HG03565 (cell line): ENCODE data around the gene PUS3.
"Not testable (repeated sequence)": the region's sequence is repeated elsewhere in the genome, so short reads cannot be mapped to it uniquely, and the experiment has no call there.

Source experiments
- ATAC-seq: cut with Tn5 transposase; IDR thresholded peaks from one replicate; pipeline ENCODE4 v1.9.1; 2021; ENCODE audit warnings: mild to moderate bottlenecking, moderate library complexity; ENCODE audit not compliant: unreplicated experiment

PUS3 gene

GRCh38 chr11:125922156-125922555 lies 19.1 kb upstream of the PUS3 start:
- ATAC-seq: no peak

GRCh38 chr11:125921042-125921441 lies 18.0 kb upstream of the PUS3 start:
- no peak for ATAC-seq

- ATAC-seq: no peak
Measured at GRCh38 chr11:125918140-125918840, 15.3 kb upstream of the PUS3 start.

DNA sequence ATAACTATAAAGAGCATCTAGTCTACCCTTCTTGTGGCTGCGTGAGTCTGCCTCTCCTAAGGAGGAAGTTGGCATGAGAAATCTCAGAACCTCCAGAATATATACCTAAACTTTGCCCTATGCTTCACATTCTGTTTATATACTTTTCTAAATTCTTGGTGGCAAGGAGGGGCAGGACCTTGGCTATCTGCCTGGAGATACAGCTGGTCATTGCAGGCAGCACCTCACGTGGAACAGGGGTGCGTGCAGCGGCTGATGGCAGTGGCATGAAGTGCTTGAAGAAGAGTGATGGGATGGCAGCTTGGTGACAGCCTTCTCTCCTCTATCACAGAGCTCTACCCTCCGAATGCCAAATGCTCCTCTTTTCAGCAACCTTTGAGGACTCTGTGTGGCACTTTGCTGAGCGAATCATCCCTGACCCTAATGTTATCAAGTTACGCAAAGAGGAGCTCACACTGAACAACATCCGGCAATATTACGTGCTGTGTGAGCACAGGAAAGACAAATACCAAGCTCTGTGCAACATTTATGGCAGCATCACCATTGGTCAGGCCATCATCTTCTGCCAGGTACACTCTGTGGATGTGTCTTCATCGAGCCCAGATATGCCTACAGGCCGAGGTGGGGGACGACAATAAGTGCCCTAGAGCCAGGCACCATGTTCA lies 13.8 kb upstream of the PUS3 start:
- no peak for ATAC-seq

- ATAC-seq: not testable (repeated sequence)
Measured at GRCh38 chr11:125914601-125915000, 11.6 kb upstream of the PUS3 start.

DNA sequence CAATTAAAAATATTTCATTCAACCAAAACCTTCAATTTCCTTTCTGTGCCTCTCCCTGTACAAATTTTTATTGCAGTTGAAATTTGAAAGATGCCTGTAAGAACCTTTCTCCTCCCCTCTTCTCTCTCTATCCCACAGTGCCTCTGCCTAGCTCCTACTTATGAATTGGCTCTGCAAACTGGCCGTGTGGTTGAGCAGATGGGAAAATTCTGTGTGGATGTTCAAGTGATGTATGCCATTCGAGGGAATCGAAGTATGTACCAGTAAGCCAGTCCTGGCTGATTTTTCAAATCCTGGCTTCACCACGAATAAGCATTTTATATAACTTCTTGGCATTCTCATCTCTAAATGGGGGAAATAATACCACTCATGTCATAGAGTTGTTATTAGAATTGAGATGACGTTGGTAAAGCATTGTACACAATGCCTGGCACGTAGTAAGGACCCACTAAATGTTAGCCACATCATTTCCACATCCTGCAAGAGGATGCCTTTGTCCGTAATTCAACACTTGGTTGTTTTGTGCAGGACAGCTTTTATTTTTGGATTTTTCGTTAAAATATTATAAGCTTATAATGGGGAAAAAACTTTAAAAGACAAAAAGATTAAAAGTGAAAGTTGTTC lies 7.3 kb upstream of the PUS3 start:
- ATAC-seq: no peak

- ATAC-seq: no peak
Measured at GRCh38 chr11:125904678-125905077, 1.7 kb upstream of the PUS3 start.

DNA sequence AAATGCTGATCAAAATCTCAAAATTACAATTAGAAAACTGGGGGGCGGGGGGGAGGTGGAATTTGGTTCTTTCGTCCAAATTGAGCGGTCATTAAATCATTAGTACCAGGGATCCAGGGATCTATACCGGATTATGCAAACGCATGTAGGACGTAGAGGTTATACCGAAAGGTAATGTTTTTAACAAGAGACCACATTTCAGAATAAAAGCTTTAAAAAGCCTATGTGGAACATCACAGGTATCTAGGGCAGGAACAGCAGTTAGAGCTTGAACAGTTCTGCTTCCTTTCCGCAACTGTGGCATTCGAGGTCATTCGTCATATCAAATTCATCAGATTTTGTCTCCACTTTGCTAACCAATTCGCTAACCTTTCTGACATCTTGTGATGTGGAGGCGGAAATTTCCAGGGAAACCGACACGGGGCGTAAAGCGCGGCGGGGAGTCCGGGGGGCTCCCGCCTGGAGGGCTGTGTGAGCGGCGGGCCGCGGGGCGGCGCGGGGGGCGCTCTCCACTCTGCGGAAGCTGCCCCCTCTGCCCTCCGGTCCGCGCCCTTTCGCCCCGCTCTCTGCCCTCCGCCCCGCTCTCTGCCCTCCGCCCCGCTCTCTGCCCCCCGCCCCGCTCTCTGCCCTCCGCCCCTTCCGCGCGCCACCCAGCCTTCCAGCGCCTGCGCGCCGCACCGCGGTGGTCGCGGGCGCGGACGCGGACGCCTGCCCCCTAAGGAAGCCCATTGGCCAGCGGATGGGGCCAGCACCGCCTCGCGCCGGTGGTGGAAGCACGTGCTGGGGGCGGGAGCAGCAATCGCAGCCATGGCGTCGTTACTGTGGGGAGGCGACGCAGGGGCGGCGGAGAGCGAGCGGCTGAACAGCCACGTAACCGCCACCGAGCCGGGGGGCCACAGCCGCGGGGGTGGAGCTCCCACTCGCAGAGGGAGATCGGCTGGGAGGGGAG lies 979 bp upstream of the PUS3 start, which contains the start of gene DDX25:
Gene DDX25 (plus strand): TSS at position 798 of the 949 bp plus-strand sequence. CDS start 10 bp downstream, at position 808.
- no peak for ATAC-seq

DNA sequence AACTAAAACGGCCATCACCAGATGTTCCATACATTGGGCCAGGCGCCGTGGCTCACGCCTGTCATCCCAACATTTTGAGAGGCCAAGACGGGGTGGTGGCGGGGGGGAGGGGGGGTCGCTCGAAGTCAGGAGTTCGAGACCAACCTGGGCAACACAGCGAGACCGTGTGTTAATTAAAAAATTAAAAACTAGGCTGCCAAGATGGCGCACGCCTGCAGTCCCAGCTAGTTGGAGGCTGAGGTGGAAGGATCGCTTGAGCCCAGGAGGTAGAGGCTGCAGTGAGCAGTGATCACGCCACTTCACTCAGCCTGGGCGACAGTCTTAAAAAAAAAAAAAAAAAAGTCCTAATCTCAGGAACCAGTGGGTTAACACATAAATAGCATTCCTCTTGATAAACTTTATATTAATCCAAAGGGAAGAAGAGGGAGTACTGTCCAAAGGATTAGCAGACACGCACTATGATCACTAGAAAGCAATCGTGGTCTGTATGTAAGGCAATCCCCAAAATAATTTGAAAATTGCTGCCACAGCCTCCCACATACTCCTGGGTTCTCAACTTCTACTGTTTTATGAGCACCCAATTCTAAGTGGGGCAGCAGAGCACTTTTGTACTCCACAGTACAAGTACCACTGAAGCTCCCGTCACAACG lies 604 bp downstream of the PUS3 start:
- ATAC-seq: no peak

DNA sequence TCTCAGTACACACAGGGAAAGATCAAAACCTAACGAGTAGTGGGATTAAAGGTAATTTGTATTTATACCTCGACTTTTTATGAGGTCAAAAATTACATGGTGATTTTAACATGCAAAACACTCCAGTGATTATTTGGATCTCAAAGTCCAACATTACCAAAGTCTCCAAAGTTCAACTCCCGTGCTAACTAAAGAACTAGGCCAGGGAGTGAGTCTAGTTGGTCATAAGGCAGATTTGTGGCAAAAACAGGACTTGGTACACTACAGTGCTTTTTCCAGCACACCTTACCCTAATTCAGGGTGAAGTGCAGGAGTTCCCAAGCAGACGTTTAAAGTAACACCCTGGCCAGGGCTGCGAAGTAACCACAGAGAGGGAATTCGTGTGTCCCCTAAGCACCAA lies 1.1 kb downstream of the PUS3 start:
- ATAC-seq: no peak

DNA sequence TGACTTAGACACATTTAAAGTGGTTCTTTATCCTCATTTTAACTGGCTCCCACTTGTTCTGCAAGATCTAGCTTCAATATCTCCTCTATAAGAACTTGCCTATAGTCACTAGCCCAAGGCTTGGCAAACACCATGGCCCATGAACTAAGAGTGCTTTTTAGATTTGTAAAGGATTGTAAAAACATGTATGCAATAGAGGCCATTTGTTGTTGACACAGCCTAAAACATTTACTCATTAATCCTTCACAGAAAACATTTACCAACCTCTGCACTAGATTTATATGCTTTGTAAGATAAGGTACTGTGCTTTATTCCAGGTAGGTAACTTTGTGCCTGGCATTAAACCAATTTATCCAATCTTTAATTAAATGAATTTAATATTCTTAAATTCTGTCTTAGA lies 10.0 kb downstream of the PUS3 start:
- ATAC-seq: no peak

DNA sequence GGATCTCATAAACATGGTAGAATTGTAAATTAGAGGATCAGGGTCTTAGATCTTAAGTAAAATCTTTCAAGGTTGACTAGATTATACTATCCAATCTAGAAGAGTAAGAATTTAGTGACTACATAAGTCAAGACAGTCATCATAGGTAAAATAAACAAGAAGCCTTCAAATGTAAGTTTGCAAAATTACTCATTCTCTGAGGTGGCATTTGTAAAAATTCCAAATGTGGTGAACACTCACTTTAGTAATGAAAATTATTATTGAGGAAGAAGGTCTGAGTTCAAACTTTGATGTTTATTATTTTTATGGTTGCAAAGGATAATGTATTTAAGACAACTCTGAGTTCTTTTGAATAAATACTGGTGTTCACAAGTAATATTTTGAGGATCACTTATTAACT lies 10.9 kb downstream of the PUS3 start:
- ATAC-seq: no peak

GRCh38 chr11:125890447-125891100 lies 12.4 kb downstream of the PUS3 start:
- no peak for ATAC-seq

DNA sequence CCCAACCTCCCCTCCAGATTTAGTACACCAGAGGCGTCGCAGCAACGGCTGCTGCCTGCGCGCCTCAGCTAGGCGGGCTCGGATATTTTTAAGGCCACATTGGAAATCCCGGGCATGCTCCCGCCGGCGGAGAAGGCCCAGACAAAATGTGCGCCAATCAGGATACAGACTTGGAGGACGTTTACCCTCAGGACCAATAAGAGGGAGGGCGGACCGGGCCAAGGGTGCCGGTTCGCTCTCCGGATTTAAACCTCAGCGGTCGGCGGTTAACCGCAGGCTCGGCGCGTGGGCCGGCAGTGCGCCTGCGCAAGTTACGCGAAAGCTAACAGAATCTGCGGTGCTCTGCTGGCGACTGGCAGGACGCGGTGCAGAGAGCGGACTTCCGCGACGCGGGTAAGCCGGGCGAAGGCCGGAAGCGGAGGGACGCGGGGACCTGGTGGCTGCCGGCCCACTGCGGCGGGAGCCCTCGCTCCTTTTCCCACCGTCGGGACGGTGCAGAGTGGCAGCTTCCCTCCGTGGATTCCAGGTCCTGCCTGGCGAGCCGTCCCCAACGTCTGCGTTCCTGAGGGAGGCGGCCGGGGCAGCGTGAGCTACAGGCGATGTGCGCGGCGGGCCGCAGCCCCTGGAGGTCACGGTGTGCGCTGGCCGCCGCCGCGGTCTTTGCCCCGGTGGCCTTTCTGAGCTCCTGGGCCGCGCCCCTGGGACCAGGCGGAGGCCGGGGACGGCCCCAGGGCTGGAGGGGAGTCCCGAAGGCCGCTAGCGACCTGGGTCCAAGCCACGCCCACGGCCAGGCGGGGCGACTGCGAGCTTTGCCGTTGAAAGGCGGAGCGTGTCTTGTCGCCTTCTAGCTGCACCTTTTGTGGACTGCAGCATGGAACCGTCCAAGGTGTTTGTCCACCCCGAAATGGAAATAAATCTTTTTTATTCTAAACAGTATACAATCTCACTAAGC lies 15.4 kb downstream of the PUS3 start, which contains the start of gene HYLS1:
Gene HYLS1 (plus strand): TSS at position 296 of the 952 bp plus-strand sequence. CDS start 11,701 bp downstream, outside the sequence.
- peak; percentile 80 for ATAC-seq

- peak; percentile 23 for ATAC-seq
Measured at GRCh38 chr11:125886997-125887372, 16.0 kb downstream of the PUS3 start.

DNA sequence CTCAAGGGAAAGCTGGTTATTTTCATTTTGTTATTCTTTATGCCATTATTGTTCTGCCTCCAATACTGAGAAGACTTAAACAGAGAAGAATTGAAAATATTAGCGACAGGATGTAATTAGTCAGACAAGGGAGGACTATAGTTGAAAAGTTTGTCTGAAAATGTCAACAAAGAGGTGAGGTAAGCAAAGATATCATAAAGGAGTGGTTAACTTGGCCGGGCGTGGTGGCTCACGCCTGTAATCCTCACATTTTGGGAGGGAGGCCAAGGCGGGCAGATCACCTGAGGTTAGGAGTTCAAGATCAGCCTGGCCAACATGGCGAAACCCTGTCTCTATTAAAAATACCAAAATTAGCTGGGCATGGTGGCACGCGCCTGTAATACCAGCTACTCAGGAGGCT lies 19.6 kb downstream of the PUS3 start:
- ATAC-seq: no peak

GRCh38 chr11:125881291-125881690 lies 21.7 kb downstream of the PUS3 start:
- ATAC-seq: no peak

- no peak for ATAC-seq
Measured at GRCh38 chr11:125874556-125875124, 28.4 kb downstream of the PUS3 start.
